OCI-LY1 (cell line): Measurements from ENCODE around the gene DRC7.

Source experiments
- H2AFZ ChIP-seq: fragments of 200-600 bp; sonication (generic), shearing (Covaris generic); 2 replicates; pipeline ENCODE4 v1.6.0; 2014; ENCODE audit warnings: antibody characterized with exemption, mild to moderate bottlenecking, low read length
- H3F3A ChIP-seq: fragments of 200-600 bp; sonication (generic), shearing (Covaris generic); 2 replicates; pipeline ENCODE4 v1.6.0; 2014; ENCODE audit warnings: mild to moderate bottlenecking, antibody characterized with exemption, low read length, moderate library complexity; ENCODE audit not compliant: insufficient read depth
- H3K27ac ChIP-seq: fragments of 200-600 bp; sonication (generic); 2 replicates; pipeline ENCODE4 v1.5.1; 2014; ENCODE audit warnings: low read length, mixed run types, mild to moderate bottlenecking, low read depth; ENCODE audit not compliant: poor library complexity, severe bottlenecking
- H3K27me3 ChIP-seq: fragments of 200-600 bp; sonication (generic); 2 replicates; pipeline ENCODE4 v1.6.0; 2014; ENCODE audit warnings: antibody characterized with exemption, mild to moderate bottlenecking, low read length, moderate library complexity; ENCODE audit not compliant: insufficient read depth
- H3K36me3 ChIP-seq: fragments of 200-600 bp; sonication (generic); 2 replicates; pipeline ENCODE4 v1.6.1; 2014; ENCODE audit warnings: mild to moderate bottlenecking, antibody characterized with exemption, low read length, moderate library complexity, mixed read lengths; ENCODE audit not compliant: insufficient read depth
- H3K4me1 ChIP-seq: fragments of 200-600 bp; sonication (generic); 2 replicates; pipeline ENCODE4 v1.5.1; 2014; ENCODE audit warnings: mild to moderate bottlenecking, low read length, moderate library complexity; ENCODE audit not compliant: insufficient read depth, severe bottlenecking
- H3K4me2 ChIP-seq: fragments of 200-600 bp; sonication (generic), shearing (Covaris generic); 2 replicates; pipeline ENCODE4 v1.6.1; 2014; ENCODE audit warnings: low read length
- H3K4me3 ChIP-seq: fragments of 200-600 bp; sonication (generic); 2 replicates; pipeline ENCODE4 v1.5.1; 2014; ENCODE audit warnings: low read length, low read depth, mild to moderate bottlenecking, mixed read lengths; ENCODE audit not compliant: poor library complexity, severe bottlenecking
- H3K79me2 ChIP-seq: fragments of 200-600 bp; shearing (Covaris generic); 2 replicates; pipeline ENCODE4 v1.6.1; 2016; ENCODE audit warnings: mixed run types, low read length, mixed read lengths; ENCODE audit not compliant: insufficient read depth
- H3K9ac ChIP-seq: fragments of 200-600 bp; sonication (generic), shearing (Covaris generic); 2 replicates; pipeline ENCODE4 v1.6.1; 2014; ENCODE audit warnings: mild to moderate bottlenecking, low read length, mixed read lengths
- H3K9me2 ChIP-seq: fragments of 200-600 bp; sonication (generic), shearing (Covaris generic); 2 replicates; pipeline ENCODE4 v1.6.1; 2014; ENCODE audit warnings: low read depth, mild to moderate bottlenecking, low read length, mixed read lengths
- H3K9me3 ChIP-seq: fragments of 200-600 bp; shearing (Covaris generic); 2 replicates; pipeline ENCODE4 v1.6.1; 2014; ENCODE audit warnings: low read length, mixed read lengths
- H4K20me1 ChIP-seq: fragments of 200-600 bp; sonication (generic), shearing (Covaris generic); 2 replicates; pipeline ENCODE4 v1.6.0; 2016; ENCODE audit warnings: mild to moderate bottlenecking, low read length; ENCODE audit not compliant: insufficient read depth
- EZH2 ChIP-seq: fragments of 200-600 bp; sonication (generic), shearing (Covaris generic); IDR thresholded peaks from 2 replicates; pipeline ENCODE4 v1.8.0; 2017; ENCODE audit warnings: borderline replicate concordance, mixed run types, mild to moderate bottlenecking, antibody characterized with exemption, low read length, moderate library complexity, mixed read lengths
- TF ChIP-seq, protein P1 (sequence below): fragments of 200-600 bp; sonication (generic), shearing (Covaris generic); IDR thresholded peaks from 2 replicates; pipeline ENCODE4 v1.5.1; 2017; ENCODE audit warnings: mild to moderate bottlenecking, antibody characterized with exemption, low read length, moderate library complexity, mixed read lengths

DRC7 gene

DNA sequence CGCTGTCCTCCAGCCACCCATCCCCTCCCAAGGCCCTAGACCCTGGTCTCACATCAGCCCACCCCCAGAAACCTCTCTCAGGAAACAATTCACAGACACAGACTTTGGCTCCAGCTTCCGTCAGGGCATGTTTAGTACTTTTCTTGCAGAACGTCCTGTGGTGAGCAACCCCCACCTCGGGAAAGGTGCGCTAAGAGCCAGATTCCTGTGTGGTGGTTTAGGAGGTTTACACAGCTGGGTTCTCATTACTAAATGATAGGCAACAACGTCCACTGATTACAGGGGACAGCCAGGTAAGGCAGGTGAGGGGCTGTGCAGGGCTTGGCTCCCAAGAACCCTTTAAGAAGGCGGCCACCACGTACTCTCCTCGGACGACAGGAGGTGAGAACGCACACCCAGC lies 78.4 kb downstream of the DRC7 start:
- Histone ChIP-seq H3K4me3 (no peak overlapping the region), H3K9me3 (no peaks in the 10 kb centered on the region), H3K36me3 (no peaks in the 10 kb centered on the region), H3K27ac (no peak overlapping the region), H3K79me2 (no peaks in the 10 kb centered on the region), H4K20me1 (no peaks in the 10 kb centered on the region), H3K9ac (no peak overlapping the region), H3K27me3 (peaks cover 8% of the 10 kb centered on the region; the same call in 1 of the 2 replicates), H2AFZ (no peak overlapping the region), H3K4me2 (no peak overlapping the region), H3K9me2 (no peaks in the 10 kb centered on the region), H3K4me1 (no peaks in the 10 kb centered on the region), H3F3A (no peaks in the 10 kb centered on the region)
- TF ChIP-seq EZH2 = no peak
- TF ChIP-seq, protein P1, sequence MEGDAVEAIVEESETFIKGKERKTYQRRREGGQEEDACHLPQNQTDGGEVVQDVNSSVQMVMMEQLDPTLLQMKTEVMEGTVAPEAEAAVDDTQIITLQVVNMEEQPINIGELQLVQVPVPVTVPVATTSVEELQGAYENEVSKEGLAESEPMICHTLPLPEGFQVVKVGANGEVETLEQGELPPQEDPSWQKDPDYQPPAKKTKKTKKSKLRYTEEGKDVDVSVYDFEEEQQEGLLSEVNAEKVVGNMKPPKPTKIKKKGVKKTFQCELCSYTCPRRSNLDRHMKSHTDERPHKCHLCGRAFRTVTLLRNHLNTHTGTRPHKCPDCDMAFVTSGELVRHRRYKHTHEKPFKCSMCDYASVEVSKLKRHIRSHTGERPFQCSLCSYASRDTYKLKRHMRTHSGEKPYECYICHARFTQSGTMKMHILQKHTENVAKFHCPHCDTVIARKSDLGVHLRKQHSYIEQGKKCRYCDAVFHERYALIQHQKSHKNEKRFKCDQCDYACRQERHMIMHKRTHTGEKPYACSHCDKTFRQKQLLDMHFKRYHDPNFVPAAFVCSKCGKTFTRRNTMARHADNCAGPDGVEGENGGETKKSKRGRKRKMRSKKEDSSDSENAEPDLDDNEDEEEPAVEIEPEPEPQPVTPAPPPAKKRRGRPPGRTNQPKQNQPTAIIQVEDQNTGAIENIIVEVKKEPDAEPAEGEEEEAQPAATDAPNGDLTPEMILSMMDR = no peak

DNA sequence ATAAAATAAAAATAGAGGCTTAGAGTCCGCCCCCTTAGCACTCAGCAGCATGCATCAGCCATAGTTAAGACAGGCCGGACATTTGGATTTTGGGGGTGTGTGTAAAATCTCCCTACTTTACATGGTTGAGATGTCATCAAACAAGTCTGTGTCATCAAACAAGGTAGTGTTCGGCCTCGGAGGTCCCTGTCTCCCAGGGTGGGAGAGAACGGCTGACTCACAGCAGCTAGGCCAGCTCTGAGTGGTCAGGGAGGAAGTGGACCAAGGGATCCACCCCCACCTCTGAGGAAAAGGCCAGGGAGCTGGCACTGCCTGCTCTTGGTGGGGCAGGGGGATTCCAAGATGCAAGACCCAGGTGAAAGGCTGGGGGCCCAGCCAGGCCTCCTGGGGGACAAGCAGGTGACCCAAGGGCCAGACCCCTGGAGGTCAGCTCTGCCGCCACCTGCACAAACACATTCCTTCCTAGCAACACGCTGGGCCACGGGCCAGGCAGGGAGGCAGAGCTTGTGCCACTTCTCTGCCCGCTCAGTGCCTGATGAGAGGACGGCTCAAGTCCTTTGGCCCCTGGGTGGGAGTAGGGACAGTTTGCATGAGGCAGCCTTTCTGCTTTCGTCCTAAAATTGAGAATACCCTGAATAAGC lies 79.2 kb downstream of the DRC7 start:
- Histone ChIP-seq H3K9me3 (no peaks in the 10 kb centered on the region), H3K9me2 (no peaks in the 10 kb centered on the region), H3K79me2 (no peaks in the 10 kb centered on the region), H3K4me2 (no peak overlapping the region), H3K27ac (no peak overlapping the region), H3K9ac (no peak overlapping the region), H3K4me1 (no peaks in the 10 kb centered on the region), H3K27me3 (peaks cover 8% of the 10 kb centered on the region; the same call in 1 of the 2 replicates), H3F3A (no peaks in the 10 kb centered on the region), H4K20me1 (no peaks in the 10 kb centered on the region), H3K36me3 (no peaks in the 10 kb centered on the region), H3K4me3 (no peak overlapping the region), H2AFZ (no peak overlapping the region)
- TF ChIP-seq, protein P1 = no peak
- TF ChIP-seq EZH2 = no peak

DNA sequence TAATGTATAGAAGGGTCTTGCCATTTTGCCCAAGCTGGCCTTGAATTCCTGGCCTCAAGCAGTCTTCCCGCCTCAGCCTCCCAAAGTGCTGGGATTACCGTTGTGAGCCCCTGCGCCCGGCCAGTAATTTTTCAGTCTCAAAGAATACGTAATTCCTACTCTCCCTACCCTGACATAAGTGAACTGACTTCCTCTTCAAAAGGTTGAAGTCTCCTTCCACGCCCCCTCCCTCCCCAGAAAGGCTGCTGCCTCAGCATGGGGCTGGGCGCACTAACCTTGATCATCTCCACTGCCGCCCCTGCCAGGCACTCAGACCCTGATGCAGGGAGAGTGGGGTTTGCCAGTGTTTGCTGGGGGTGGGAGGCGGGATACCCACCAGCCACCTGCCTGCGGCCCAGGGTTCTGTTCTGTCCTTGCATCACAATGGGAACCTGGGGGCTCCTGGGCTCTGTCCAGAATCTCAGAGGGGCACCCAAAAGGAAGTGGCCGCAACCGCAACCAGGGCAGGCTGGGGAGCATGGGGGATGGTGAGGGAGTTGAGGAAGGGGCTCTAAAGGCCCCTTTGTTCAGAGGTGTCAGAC lies 80.2 kb downstream of the DRC7 start:
- no peak overlapping the region for H3K4me2 ChIP-seq
- no peaks in the 10 kb centered on the region for H3K9me3 ChIP-seq

More for the DNA sequence above, 80.2 kb downstream of the DRC7 start:
- H2AFZ ChIP-seq = no peak overlapping the region
- TF ChIP-seq, protein P1 = no peak
- TF ChIP-seq EZH2 = no peak
- H4K20me1 ChIP-seq = no peaks in the 10 kb centered on the region
- H3K79me2 ChIP-seq = no peaks in the 10 kb centered on the region
- H3F3A ChIP-seq = no peaks in the 10 kb centered on the region
- H3K4me1 ChIP-seq = no peaks in the 10 kb centered on the region
- H3K36me3 ChIP-seq = no peaks in the 10 kb centered on the region
- H3K27me3 ChIP-seq = peaks cover 8% of the 10 kb centered on the region; the same call in 1 of the 2 replicates
- H3K4me3 ChIP-seq = no peak overlapping the region
- no peak overlapping the region for H3K9ac ChIP-seq
- H3K27ac ChIP-seq = no peak overlapping the region
- H3K9me2 ChIP-seq = no peaks in the 10 kb centered on the region
